ENCODE results near the gene AMHR2.
"Not testable (repeated sequence)": the region's sequence is repeated elsewhere in the genome, so short reads cannot be mapped to it uniquely, and the experiment has no call there.

The AMHR2 gene

GRCh38 chr12:53423597-53423996, at the start of gene AMHR2:
Gene AMHR2, plus strand, starts transcription at chr12:53423855. Its CDS starts 80 bp downstream, at chr12:53423935.
- FAIRE-seq (no peak), DNase-seq (ENCODE audit: insufficient read length, low spot score) (no peak)
- no peak for TF ChIP-seq CTCF (IDR thresholded peaks at IDR 0.05; ENCODE audit: insufficient read depth, missing control alignments)

DNA sequence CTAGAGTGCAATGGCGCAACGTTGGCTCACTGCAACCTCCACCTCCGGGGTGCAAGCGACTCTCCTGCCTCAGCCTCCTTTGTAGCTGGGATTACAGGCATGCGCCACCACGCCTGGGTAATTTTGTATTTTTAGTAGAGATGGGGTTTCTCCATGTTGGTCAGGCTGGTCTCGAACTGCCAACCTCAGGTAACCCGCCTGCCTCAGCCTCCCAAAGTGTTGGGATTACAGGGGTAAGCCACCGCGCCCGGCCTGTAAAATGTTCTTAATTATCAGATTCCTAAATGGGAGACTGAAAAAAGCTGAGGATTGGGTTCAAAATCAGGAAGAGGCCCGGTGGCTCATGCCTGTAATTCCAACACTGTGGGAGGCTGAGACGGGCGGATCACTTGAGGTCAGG, 49.4 kb upstream of the AMHR2 start:
- not testable (repeated sequence) for FAIRE-seq; DNase-seq (ENCODE audit: insufficient read length, low spot score)

- TF ChIP-seq CTCF (IDR thresholded peaks at IDR 0.05; ENCODE audit: insufficient read depth, missing control alignments), result no peak
- FAIRE-seq (no peak), DNase-seq (ENCODE audit: insufficient read length, low spot score) (no peak)
Measured at GRCh38 chr12:53376747-53377146, 46.9 kb upstream of the AMHR2 start.

GRCh38 chr12:53378222-53378621, 45.4 kb upstream of the AMHR2 start:
- FAIRE-seq, result no peak
- no peak for DNase-seq (ENCODE audit: insufficient read length, low spot score)
- TF ChIP-seq CTCF (IDR thresholded peaks at IDR 0.05; ENCODE audit: insufficient read depth, missing control alignments), result no peak

GRCh38 chr12:53378724-53379388, 44.8 kb upstream of the AMHR2 start:
- DNase-seq (ENCODE audit: insufficient read length, low spot score), result no peak
- no peak for TF ChIP-seq CTCF (IDR thresholded peaks at IDR 0.05; ENCODE audit: insufficient read depth, missing control alignments)
- FAIRE-seq, result no peak

GRCh38 chr12:53379389-53380103, 44.1 kb upstream of the AMHR2 start:
- no peak for TF ChIP-seq CTCF (IDR thresholded peaks at IDR 0.05; ENCODE audit: insufficient read depth, missing control alignments)

DNA sequence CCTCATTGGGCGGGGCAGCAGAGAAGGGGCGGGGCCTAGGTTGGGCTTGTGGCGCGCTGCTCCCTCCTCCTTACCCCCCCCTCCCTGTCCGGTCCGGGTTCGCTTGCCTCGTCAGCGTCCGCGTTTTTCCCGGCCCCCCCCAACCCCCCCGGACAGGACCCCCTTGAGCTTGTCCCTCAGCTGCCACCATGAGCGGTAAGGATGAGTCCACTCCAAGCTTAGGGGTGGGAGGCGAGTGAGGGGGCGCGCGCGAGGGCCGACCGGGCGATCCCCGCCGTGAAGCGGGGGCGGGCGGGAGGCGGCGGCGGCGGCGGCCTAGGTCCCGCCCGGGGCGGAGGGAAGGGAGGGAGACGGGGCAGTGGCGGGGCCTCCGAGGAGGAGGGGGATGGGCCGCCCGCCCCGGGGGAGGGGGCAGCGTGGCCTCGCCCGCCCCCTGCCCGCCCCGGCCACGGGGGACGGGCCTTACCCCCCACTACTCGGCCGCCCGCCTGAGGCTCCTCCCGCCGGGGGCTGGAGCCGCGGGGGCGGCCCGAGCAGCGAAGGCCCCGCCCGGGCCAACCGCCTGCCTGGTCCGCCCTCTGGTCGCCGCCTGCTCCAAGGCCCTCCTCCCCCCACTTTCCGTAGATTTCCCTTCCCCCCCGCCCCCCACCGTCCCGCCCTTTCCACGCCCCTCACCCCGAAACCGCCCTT, 43.4 kb upstream of the AMHR2 start, which contains the start of gene SP1:
SP1 (plus strand) TSS at position 73 of the 690 bp plus-strand sequence; CDS start at position 189, 116 bp downstream.
- no peak for TF ChIP-seq CTCF (IDR thresholded peaks at IDR 0.05; ENCODE audit: insufficient read depth, missing control alignments)
- DNase-seq (ENCODE audit: insufficient read length, low spot score) (no peak), FAIRE-seq (no peak)

More at GRCh38 chr12:53379389-53380103, 44.1 kb upstream of the AMHR2 start:
- peak; percentile 76 for FAIRE-seq
- DNase-seq (ENCODE audit: insufficient read length, low spot score), result peak; percentile 83
